Measurements from ENCODE around the gene ATAD3B.
"Not testable (repeated sequence)": the region's sequence is repeated elsewhere in the genome, so short reads cannot be mapped to it uniquely, and the experiment has no call there.

- not testable (repeated sequence) for TF ChIP-seq NFRKB (IDR thresholded peaks at IDR 0.05); FOXK2 (IDR thresholded peaks at IDR 0.05); BHLHE40 (IDR thresholded peaks at IDR 0.05; ENCODE audit: borderline replicate concordance); FOXM1 (IDR thresholded peaks at IDR 0.05; ENCODE audit: borderline replicate concordance); SUZ12 (IDR thresholded peaks at IDR 0.05); ZNF384 (IDR thresholded peaks at IDR 0.05); CTBP1 (IDR thresholded peaks at IDR 0.05; ENCODE audit: borderline replicate concordance)
- TF ChIP-seq, protein P1, sequence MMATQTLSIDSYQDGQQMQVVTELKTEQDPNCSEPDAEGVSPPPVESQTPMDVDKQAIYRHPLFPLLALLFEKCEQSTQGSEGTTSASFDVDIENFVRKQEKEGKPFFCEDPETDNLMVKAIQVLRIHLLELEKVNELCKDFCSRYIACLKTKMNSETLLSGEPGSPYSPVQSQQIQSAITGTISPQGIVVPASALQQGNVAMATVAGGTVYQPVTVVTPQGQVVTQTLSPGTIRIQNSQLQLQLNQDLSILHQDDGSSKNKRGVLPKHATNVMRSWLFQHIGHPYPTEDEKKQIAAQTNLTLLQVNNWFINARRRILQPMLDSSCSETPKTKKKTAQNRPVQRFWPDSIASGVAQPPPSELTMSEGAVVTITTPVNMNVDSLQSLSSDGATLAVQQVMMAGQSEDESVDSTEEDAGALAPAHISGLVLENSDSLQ (IDR thresholded peaks at IDR 0.05), result not testable (repeated sequence)
Observed at GRCh38 chr1:1505366-1505798, 33.8 kb downstream of the ATAD3B start.
